ENCODE data around the gene PRAMEF11.

PRAMEF11 gene

DNA sequence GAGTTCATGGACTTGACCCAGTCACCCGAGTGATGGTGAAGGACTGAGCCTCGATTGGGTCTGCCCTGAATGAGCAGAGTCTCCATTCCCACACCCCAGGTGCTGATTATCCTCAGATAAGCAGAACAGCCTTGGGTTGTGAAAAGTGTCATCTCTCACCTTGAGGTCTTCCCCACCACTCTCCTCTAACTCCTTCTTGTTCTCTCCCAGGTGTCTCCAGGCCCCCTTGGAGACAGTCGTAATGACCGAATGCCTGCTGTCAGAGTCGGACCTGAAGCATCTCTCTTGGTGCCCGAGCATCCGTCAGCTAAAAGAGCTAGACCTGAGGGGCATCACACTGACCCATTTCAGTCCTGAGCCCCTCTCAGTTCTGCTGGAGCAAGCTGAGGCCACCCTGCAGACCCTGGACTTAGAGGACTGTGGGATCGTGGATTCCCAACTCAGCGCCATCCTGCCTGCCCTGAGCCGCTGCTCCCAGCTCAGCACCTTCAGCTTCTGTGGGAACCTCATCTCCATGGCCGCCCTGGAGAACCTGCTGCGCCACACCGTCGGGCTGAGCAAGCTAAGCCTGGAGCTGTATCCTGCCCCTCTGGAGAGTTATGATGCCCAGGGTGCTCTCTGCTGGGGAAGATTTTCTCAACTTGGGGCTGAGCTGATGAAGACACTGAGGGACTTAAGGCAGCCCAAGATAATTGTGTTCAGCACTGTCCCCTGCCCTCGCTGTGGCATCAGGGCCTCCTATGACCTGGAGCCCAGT lies 54.2 kb downstream of the PRAMEF11 start:
- H3K27ac ChIP-seq: no peak overlapping the region
- no peak for TF ChIP-seq ZFX (IDR thresholded peaks at IDR 0.05)
- TF ChIP-seq, protein P1, sequence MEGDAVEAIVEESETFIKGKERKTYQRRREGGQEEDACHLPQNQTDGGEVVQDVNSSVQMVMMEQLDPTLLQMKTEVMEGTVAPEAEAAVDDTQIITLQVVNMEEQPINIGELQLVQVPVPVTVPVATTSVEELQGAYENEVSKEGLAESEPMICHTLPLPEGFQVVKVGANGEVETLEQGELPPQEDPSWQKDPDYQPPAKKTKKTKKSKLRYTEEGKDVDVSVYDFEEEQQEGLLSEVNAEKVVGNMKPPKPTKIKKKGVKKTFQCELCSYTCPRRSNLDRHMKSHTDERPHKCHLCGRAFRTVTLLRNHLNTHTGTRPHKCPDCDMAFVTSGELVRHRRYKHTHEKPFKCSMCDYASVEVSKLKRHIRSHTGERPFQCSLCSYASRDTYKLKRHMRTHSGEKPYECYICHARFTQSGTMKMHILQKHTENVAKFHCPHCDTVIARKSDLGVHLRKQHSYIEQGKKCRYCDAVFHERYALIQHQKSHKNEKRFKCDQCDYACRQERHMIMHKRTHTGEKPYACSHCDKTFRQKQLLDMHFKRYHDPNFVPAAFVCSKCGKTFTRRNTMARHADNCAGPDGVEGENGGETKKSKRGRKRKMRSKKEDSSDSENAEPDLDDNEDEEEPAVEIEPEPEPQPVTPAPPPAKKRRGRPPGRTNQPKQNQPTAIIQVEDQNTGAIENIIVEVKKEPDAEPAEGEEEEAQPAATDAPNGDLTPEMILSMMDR (conservative IDR thresholded peaks at IDR 0.05): no peak

DNA sequence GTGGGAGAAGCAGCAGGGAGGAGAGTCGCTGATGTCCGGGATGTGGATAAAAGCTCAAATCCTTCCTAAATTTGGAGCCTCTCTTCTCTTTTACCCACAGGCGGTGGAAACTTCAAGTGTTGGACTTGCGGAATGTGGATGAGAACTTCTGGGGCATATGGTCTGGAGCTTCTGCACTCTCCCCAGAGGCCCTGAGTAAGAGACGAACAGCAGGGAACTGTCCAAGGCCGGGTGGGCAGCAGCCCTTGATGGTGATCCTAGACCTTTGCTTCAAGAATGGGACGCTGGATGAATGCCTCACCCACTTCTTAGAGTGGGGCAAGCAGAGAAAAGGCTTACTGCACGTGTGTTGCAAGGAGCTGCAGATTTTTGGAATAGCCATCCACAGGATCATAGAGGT lies 55.8 kb downstream of the PRAMEF11 start:
- TF ChIP-seq, protein P1 (conservative IDR thresholded peaks at IDR 0.05): no peak
- TF ChIP-seq ZFX (IDR thresholded peaks at IDR 0.05): no peak

DNA sequence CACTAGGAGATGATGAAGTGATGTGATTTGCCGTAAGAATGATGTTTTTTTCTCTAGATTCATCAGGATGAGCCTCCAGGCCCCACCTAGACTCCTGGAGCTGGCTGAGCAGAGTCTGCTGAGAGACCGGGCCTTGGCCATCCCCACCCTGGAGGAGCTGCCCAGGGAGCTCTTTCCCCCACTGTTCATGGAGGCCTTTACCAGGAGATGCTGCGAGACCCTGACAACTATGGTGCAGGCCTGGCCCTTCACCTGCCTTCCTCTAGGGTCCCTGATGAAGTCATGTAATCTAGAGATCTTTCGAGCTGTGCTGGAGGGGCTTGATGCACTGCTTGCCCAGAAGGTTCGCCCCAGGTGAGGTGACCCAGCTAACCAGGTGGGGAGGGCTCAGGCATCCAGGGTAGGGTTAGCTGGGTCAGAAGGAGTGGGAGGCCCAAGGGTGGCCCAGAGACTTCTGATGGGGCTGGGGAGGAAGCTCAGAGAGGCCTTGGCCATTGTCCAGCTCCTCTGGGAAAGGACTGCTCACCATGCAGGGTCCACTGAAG lies 56.3 kb downstream of the PRAMEF11 start:
- no peak overlapping the region for H3K27ac ChIP-seq
- TF ChIP-seq, protein P1 (conservative IDR thresholded peaks at IDR 0.05): no peak
- no peak for TF ChIP-seq ZFX (IDR thresholded peaks at IDR 0.05)

More for the DNA sequence above, 55.8 kb downstream of the PRAMEF11 start:
- H3K27ac ChIP-seq: no peak overlapping the region

All from C4-2B (cell line).